ENCODE data around the gene PTRH1.

PTRH1 gene

DNA sequence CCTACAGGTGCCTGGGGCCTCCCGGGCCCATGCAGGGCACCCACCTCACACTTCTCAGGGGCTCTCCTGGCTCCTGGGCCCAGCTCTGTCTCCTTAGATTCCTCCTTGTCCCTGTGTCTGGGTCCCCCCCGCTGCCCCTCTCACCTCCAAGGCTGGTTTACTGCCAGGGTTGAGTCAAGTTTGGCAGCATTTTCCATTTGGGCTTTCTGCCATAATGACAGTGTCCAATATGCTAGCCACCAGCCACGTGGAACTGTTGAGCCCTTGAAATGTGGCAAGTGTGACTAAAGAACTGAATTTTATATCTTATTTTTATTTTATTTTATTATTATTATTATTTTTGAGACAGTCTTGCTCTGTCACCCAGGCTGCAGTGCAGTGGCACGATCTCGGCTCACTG is 2.3 kb upstream of the PTRH1 start:
- peaks cover 18% of the 10 kb centered on the region for H3K4me1 ChIP-seq (ENCODE audit: control insufficient read depth, insufficient read depth, low read length)
- H3K9ac ChIP-seq (ENCODE audit: low read length in 2 of 2): no peak overlapping the region
- no peaks in the 10 kb centered on the region for H3K9me3 ChIP-seq (ENCODE audit: control insufficient read depth in 2 of 2, low read length in 2 of 2)
- H3K36me3 ChIP-seq (ENCODE audit: control insufficient read depth in 2 of 2, insufficient read depth in 2 of 2, low read length in 2 of 2): no peaks in the 10 kb centered on the region
- H3K27ac ChIP-seq (ENCODE audit: low read length): no peak overlapping the region
- peaks cover 0 to 2% of the 10 kb centered on the region in 2 donors for H3K27me3 ChIP-seq (ENCODE audit: control insufficient read depth in 1 of 2, insufficient read depth in 2 of 2, low read length in 2 of 2)
- H3K4me3 ChIP-seq (ENCODE audit: low read length in 2 of 2): no peak overlapping the region

- peak overlapping the region; percentile 88 to 94 for H3K4me3 ChIP-seq (ENCODE audit: low read length in 2 of 2)
- peaks cover 18% of the 10 kb centered on the region for H3K4me1 ChIP-seq (ENCODE audit: control insufficient read depth, insufficient read depth, low read length)
- no peaks in the 10 kb centered on the region for H3K9me3 ChIP-seq (ENCODE audit: control insufficient read depth in 2 of 2, low read length in 2 of 2)
- H3K27ac ChIP-seq (ENCODE audit: low read length): peak overlapping the region; percentile 79
- H3K36me3 ChIP-seq (ENCODE audit: control insufficient read depth in 2 of 2, insufficient read depth in 2 of 2, low read length in 2 of 2): no peaks in the 10 kb centered on the region
- peak overlapping the region; percentile 78 to 84 for H3K9ac ChIP-seq (ENCODE audit: low read length in 2 of 2)
- H3K27me3 ChIP-seq (ENCODE audit: control insufficient read depth in 1 of 2, insufficient read depth in 2 of 2, low read length in 2 of 2): no peaks in the 10 kb centered on the region
Observed at GRCh38 chr9:127716412-127716811, 949 bp upstream of the PTRH1 start.

DNA sequence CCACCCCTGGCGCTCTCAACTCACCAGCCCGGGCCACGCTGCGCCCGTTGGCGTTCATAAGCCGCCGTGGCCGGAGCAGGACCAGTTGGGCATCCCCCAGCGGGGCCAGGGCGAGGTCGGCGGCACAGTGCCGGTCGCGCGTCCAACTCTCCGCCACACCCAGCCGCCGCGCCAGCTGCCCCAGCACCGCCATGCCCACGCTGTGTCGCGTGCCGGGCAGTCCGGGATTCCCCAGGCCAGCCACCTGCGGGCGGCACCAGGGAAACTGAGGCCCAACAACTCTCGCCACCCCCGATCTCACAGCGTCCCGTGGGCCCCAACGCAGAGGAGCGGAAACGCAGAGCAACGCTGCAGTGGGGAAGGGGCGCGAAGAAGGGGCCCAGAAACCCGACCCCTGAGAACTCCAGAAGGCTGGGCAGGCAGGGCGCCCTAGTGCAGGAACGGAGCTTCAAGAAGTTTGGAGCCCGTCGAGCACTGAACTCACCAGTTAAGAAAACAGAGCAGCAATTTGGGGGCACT is 453 bp downstream of the PTRH1 start:
- Histone ChIP-seq H3K36me3 (ENCODE audit: control insufficient read depth in 2 of 2, insufficient read depth in 2 of 2, low read length in 2 of 2) (no peaks in the 10 kb centered on the region), H3K27ac (ENCODE audit: low read length) (peak overlapping the region; percentile 79), H3K4me1 (ENCODE audit: control insufficient read depth, insufficient read depth, low read length) (peaks cover 18% of the 10 kb centered on the region), H3K9me3 (ENCODE audit: control insufficient read depth in 2 of 2, low read length in 2 of 2) (no peaks in the 10 kb centered on the region), H3K9ac (ENCODE audit: low read length in 2 of 2) (peak overlapping the region; percentile 76 to 84), H3K27me3 (ENCODE audit: control insufficient read depth in 1 of 2, insufficient read depth in 2 of 2, low read length in 2 of 2) (no peaks in the 10 kb centered on the region), H3K4me3 (ENCODE audit: low read length in 2 of 2) (peak overlapping the region; percentile 88 to 94)

DNA sequence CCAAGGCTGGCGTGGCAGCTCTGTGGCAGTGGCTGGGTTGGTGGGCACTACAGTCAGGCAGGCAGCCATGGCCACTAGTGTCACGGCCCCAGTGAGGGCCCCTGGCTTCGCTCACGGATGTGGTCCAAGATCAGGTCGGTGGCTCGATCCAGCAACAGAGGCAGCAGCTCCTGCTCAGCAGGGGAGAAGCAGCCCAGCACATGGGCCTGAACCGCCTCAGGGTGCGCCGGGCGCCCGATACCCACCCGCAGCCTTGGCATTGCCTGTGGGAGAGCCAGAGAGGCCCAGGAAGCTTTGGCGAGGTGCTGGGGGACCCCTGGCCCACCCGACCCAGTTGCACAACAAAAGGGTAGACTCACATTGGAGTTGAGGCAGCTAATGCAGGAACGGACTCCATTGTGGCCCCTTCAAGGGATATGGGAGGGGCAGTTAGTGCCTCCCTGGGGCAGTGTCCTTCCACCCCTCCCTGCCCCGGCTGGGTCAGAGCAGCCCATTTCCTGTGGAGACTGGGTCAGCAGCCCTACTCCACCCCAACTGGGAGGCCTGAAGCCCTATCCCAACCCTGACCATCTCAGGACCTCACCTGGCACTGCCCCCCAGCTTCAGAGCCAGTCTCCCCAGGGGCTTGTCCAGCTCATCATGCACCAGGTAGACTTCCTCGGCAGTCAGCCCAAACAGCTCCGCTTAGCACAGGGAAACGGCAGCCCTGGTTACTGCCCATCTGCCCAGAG is 1.3 kb downstream of the PTRH1 start:
- Histone ChIP-seq H3K9me3 (ENCODE audit: control insufficient read depth in 2 of 2, low read length in 2 of 2) (no peaks in the 10 kb centered on the region), H3K9ac (ENCODE audit: low read length in 2 of 2) (peak overlapping the region in 1 of 2 donors; percentile 21), H3K36me3 (ENCODE audit: control insufficient read depth in 2 of 2, insufficient read depth in 2 of 2, low read length in 2 of 2) (no peaks in the 10 kb centered on the region), H3K27ac (ENCODE audit: low read length) (no peak overlapping the region), H3K4me1 (ENCODE audit: control insufficient read depth, insufficient read depth, low read length) (peaks cover 18% of the 10 kb centered on the region), H3K27me3 (ENCODE audit: control insufficient read depth in 1 of 2, insufficient read depth in 2 of 2, low read length in 2 of 2) (no peaks in the 10 kb centered on the region), H3K4me3 (ENCODE audit: low read length in 2 of 2) (peak overlapping the region; percentile 62 to 94)

DNA sequence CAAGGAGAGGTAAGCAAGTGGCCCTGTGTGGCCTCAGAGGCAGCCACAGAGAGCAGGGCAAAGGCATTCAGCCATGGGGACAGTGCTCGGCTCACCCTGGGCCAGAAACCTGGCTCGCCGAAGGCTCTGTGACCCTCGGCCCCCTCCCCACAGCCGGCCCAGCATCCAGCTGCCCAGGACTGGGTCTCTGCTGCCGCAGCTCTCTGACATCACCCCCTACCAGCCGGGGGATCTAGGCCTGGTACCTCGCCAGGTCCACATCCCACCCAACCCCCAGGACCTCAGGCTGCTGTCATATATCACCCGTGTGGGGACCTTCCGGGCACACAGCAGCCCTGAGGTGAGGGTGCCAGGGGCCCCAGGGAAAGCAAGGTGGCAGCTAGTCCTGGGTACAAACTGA is 2.6 kb downstream of the PTRH1 start:
- no peak overlapping the region for H3K27ac ChIP-seq (ENCODE audit: low read length)
- peaks cover 18% of the 10 kb centered on the region for H3K4me1 ChIP-seq (ENCODE audit: control insufficient read depth, insufficient read depth, low read length)
- H3K4me3 ChIP-seq (ENCODE audit: low read length in 2 of 2): no peak overlapping the region
- H3K27me3 ChIP-seq (ENCODE audit: control insufficient read depth in 1 of 2, insufficient read depth in 2 of 2, low read length in 2 of 2): no peaks in the 10 kb centered on the region
- H3K36me3 ChIP-seq (ENCODE audit: control insufficient read depth in 2 of 2, insufficient read depth in 2 of 2, low read length in 2 of 2): no peaks in the 10 kb centered on the region
- no peaks in the 10 kb centered on the region for H3K9me3 ChIP-seq (ENCODE audit: control insufficient read depth in 2 of 2, low read length in 2 of 2)
- no peak overlapping the region for H3K9ac ChIP-seq (ENCODE audit: low read length in 2 of 2)

- H3K36me3 ChIP-seq (ENCODE audit: control insufficient read depth in 2 of 2, insufficient read depth in 2 of 2, low read length in 2 of 2): no peaks in the 10 kb centered on the region
- no peak overlapping the region for H3K9ac ChIP-seq (ENCODE audit: low read length in 2 of 2)
Observed at GRCh38 chr9:127712371-127712770, 3.1 kb downstream of the PTRH1 start.

GRCh38 chr9:127711831-127712274 is 3.6 kb downstream of the PTRH1 start:
- Histone ChIP-seq H3K4me3 (ENCODE audit: low read length in 2 of 2) (no peak overlapping the region), H3K27ac (ENCODE audit: low read length) (no peak overlapping the region), H3K9ac (ENCODE audit: low read length in 2 of 2) (no peak overlapping the region), H3K9me3 (ENCODE audit: control insufficient read depth in 2 of 2, low read length in 2 of 2) (no peaks in the 10 kb centered on the region), H3K36me3 (ENCODE audit: control insufficient read depth in 2 of 2, insufficient read depth in 2 of 2, low read length in 2 of 2) (no peaks in the 10 kb centered on the region), H3K4me1 (ENCODE audit: control insufficient read depth, insufficient read depth, low read length) (peaks cover 18% of the 10 kb centered on the region), H3K27me3 (ENCODE audit: control insufficient read depth in 1 of 2, insufficient read depth in 2 of 2, low read length in 2 of 2) (no peaks in the 10 kb centered on the region)

More at GRCh38 chr9:127712371-127712770, 3.1 kb downstream of the PTRH1 start:
- H3K4me1 ChIP-seq (ENCODE audit: control insufficient read depth, insufficient read depth, low read length): peaks cover 18% of the 10 kb centered on the region
- no peak overlapping the region for H3K4me3 ChIP-seq (ENCODE audit: low read length in 2 of 2)
- H3K9me3 ChIP-seq (ENCODE audit: control insufficient read depth in 2 of 2, low read length in 2 of 2): no peaks in the 10 kb centered on the region
- H3K27me3 ChIP-seq (ENCODE audit: control insufficient read depth in 1 of 2, insufficient read depth in 2 of 2, low read length in 2 of 2): no peaks in the 10 kb centered on the region
- no peak overlapping the region for H3K27ac ChIP-seq (ENCODE audit: low read length)

- H3K4me1 ChIP-seq (ENCODE audit: control insufficient read depth, insufficient read depth, low read length): peaks cover 15% of the 10 kb centered on the region
- no peak overlapping the region for H3K27ac ChIP-seq (ENCODE audit: low read length)
- H3K9ac ChIP-seq (ENCODE audit: low read length in 2 of 2): no peak overlapping the region
- H3K27me3 ChIP-seq (ENCODE audit: control insufficient read depth in 1 of 2, insufficient read depth in 2 of 2, low read length in 2 of 2): no peaks in the 10 kb centered on the region
- H3K4me3 ChIP-seq (ENCODE audit: low read length in 2 of 2): no peak overlapping the region
- no peaks in the 10 kb centered on the region for H3K36me3 ChIP-seq (ENCODE audit: control insufficient read depth in 2 of 2, insufficient read depth in 2 of 2, low read length in 2 of 2)
- no peaks in the 10 kb centered on the region for H3K9me3 ChIP-seq (ENCODE audit: control insufficient read depth in 2 of 2, low read length in 2 of 2)
Observed at GRCh38 chr9:127711226-127711701, 4.2 kb downstream of the PTRH1 start.

GRCh38 chr9:127710204-127710783 is 5.2 kb downstream of the PTRH1 start:
- H3K9me3 ChIP-seq (ENCODE audit: control insufficient read depth in 2 of 2, low read length in 2 of 2): no peaks in the 10 kb centered on the region
- H3K4me3 ChIP-seq (ENCODE audit: low read length in 2 of 2): no peak overlapping the region

DNA sequence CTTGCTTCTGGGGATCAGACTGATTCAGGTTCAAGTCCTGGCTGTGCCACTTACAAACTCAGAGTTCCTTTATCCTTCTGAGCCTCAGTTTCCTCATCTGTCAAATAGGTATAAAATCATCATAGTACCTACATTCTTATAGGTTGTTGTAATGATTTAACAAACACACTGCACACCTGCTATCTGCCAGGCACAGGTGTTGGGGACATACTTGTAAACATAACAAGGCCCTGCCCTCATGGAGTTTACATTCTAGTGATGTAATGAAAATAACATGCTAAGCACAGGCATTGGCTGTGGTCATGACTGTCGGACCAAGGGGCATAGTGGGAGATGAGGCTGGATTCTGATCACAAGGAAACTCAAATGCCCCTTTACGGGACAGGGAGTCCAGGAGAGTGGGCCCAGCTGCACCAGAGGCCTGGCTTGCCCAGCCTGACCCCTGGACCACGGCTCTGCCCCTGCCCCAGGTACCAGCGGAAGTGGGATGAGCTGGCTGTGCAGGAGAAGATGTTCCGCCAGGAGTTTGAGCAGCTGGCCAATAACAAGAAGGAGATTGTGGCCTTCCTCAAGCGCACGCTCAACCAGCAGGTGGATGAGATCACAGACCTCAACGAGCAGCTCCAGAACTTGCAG is 6.4 kb downstream of the PTRH1 start:
- Histone ChIP-seq H3K9ac (ENCODE audit: low read length in 2 of 2) (no peak overlapping the region), H3K36me3 (ENCODE audit: control insufficient read depth in 2 of 2, insufficient read depth in 2 of 2, low read length in 2 of 2) (no peaks in the 10 kb centered on the region), H3K27ac (ENCODE audit: low read length) (no peak overlapping the region), H3K9me3 (ENCODE audit: control insufficient read depth in 2 of 2, low read length in 2 of 2) (no peaks in the 10 kb centered on the region), H3K4me3 (ENCODE audit: low read length in 2 of 2) (no peak overlapping the region), H3K27me3 (ENCODE audit: control insufficient read depth in 1 of 2, insufficient read depth in 2 of 2, low read length in 2 of 2) (peaks cover 0 to 2% of the 10 kb centered on the region in 2 donors), H3K4me1 (ENCODE audit: control insufficient read depth, insufficient read depth, low read length) (peaks cover 2% of the 10 kb centered on the region)

More at GRCh38 chr9:127710204-127710783, 5.2 kb downstream of the PTRH1 start:
- peaks cover 11% of the 10 kb centered on the region for H3K4me1 ChIP-seq (ENCODE audit: control insufficient read depth, insufficient read depth, low read length)
- peaks cover 0 to 2% of the 10 kb centered on the region in 2 donors for H3K27me3 ChIP-seq (ENCODE audit: control insufficient read depth in 1 of 2, insufficient read depth in 2 of 2, low read length in 2 of 2)
- no peaks in the 10 kb centered on the region for H3K36me3 ChIP-seq (ENCODE audit: control insufficient read depth in 2 of 2, insufficient read depth in 2 of 2, low read length in 2 of 2)
- H3K9ac ChIP-seq (ENCODE audit: low read length in 2 of 2): no peak overlapping the region
- H3K27ac ChIP-seq (ENCODE audit: low read length): no peak overlapping the region
